Skeletal muscle tissue (tissue), 4 donors: ENCODE measurements around the gene FOXF2. TPM values are rescaled to one million over a fixed set of nuclear protein-coding genes. Genes with fewer than 3 reads are reported as not detected.

Experiments used
- H3K27ac ChIP-seq: one replicate; pipeline ENCODE4 v1.7.0; 2013; ENCODE audit warnings: mild to moderate bottlenecking, low read depth, low read length, inconsistent platforms
- H3K27me3 ChIP-seq, 3 donors: one replicate each; pipeline ENCODE4 v1.7.0; 2013; ENCODE audit warnings: low read length in 3 of 3; ENCODE audit not compliant: control insufficient read depth in 3 of 3, insufficient read depth in 3 of 3
- H3K36me3 ChIP-seq, 3 donors: one replicate each; pipeline ENCODE4 v1.7.0; 2013; ENCODE audit warnings: low read length in 3 of 3; ENCODE audit not compliant: control insufficient read depth in 3 of 3, insufficient read depth in 3 of 3
- H3K4me1 ChIP-seq, 3 donors: one replicate each; pipeline ENCODE4 v1.7.0; 2013; ENCODE audit warnings: low read length in 3 of 3, mild to moderate bottlenecking in 3 of 3; ENCODE audit not compliant: control insufficient read depth in 3 of 3, insufficient read depth in 3 of 3
- H3K4me3 ChIP-seq, 3 donors: one replicate each; pipeline ENCODE4 v1.7.0; 2013; ENCODE audit warnings: low read length in 3 of 3
- H3K9ac ChIP-seq, 3 donors: one replicate each; pipeline ENCODE4 v1.7.0; 2013; ENCODE audit warnings: low read length in 3 of 3, mild to moderate bottlenecking in 3 of 3, moderate library complexity in 2 of 3, low read depth in 1 of 3
- H3K9me3 ChIP-seq, 3 donors: one replicate each; pipeline ENCODE4 v1.7.0; 2013; ENCODE audit warnings: low read length in 3 of 3; ENCODE audit not compliant: control insufficient read depth in 3 of 3
- total RNA-seq: library from RNA; depleted of rRNA; stranded (reverse); fragments of >200 nt; gene quantifications from one replicate; pipeline ENCODE4 v1.2.3, GENCODE V29; 2014
- donor health status: Osteomylitis.

FOXF2 gene
- total RNA-seq, 1 donor from 2014 or later = 0.52 TPM

DNA sequence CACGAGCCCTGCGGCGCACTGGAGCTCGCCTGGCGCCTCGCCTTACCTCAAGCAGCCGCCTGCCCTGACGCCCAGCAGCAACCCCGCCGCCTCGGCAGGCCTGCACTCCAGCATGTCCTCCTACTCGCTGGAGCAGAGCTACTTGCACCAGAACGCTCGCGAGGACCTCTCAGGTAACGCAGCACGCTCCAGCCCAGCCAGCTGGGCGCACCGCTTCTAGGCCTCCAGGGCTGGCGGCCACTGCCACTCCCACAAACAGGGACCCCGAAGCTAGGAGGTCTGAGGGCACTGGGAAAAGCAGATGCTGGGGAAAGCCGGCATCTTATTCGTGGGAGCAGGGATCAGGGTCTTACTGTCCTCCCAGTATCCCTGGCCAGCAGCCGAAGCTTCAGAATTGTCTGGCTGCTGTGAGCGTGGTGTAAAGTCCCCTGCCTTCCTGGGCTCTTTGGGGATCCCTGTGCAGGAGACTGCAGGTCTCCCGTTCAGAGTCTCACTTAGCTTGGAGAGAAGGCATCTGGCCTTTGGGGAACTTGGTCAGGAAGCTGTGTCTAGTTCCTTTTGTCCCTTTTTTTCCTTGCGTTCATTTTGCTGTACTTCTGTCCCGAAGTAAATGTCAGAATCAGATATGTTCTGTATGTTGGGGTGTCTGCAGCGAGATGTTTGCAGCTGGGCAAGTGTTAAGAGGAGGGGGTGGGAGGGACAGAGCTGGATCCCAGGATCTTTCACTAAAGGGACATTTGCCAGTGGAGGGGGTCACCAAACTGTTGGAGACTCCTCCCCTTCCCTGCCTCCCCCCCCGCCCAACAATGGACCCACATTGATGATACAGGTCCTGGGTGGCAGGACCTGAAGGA is 1.8 kb downstream of the FOXF2 start:
- Histone ChIP-seq H3K4me3 (peak overlapping the region in 2 of 3 donors; percentile 40 to 49), H3K9ac (no peak overlapping the region), H3K27me3 (peaks cover 83 to 89% (median 85%) of the 10 kb centered on the region in 3 donors), H3K9me3 (no peaks in the 10 kb centered on the region), H3K36me3 (no peaks in the 10 kb centered on the region), H3K27ac (no peak overlapping the region), H3K4me1 (peaks cover 6 to 22% (median 8%) of the 10 kb centered on the region in 3 donors)

- Histone ChIP-seq H3K4me3 (no peak overlapping the region), H3K36me3 (no peaks in the 10 kb centered on the region), H3K4me1 (peaks cover 6 to 22% (median 8%) of the 10 kb centered on the region in 3 donors), H3K9me3 (no peaks in the 10 kb centered on the region), H3K9ac (no peak overlapping the region), H3K27me3 (peaks cover 82 to 88% (median 83%) of the 10 kb centered on the region in 3 donors), H3K27ac (no peak overlapping the region)
Observed at GRCh38 chr6:1391800-1392309, 2.5 kb downstream of the FOXF2 start.

DNA sequence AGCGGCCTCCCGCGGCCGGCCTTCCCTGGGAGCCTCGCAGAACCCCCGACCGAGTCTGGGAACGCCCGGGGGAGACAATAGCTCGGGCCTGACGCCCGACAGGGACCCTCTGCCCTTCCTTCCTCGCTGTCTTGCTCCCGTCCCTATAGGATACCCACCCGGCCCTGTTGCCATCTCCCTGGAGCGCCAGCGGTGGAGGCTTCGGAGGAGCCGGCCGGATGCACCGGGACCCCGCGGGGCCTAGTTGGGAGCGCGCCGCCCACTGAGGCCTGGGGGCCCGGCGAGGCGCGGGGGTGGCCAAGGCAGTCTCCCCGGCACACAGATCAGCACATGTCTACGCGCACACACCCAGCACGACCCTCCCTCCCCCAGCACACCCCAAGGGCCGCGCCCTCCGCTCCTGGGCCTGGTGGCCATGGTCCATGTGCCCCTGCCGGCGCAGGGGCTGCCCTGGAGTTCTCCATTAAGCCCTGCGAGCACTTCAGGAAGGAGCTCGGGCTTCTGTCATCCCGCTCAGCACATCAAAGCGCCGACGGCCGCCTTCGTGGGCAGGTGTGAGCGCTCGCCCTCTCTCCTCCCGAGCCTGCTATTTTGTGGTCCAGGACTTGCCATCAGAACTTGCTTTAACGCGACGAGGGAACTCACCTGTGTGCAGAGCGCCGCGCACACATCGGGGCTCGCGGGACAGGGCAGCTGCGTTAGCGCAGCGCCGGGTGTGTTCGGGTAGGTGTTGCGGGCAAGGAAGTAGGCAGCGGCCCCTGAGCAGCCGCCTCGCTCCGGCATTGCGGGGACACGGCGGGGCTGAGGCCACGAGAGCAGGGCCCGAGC is 3.7 kb downstream of the FOXF2 start:
- H3K4me3 ChIP-seq = peak overlapping the region in 2 of 3 donors; percentile 19 to 60
- H3K36me3 ChIP-seq = no peaks in the 10 kb centered on the region
- H3K27me3 ChIP-seq = peaks cover 73 to 86% (median 78%) of the 10 kb centered on the region in 3 donors
- no peak overlapping the region for H3K27ac ChIP-seq
- no peaks in the 10 kb centered on the region for H3K9me3 ChIP-seq
- H3K9ac ChIP-seq = peak overlapping the region in 2 of 3 donors; percentile 6 to 54
- H3K4me1 ChIP-seq = peaks cover 6 to 22% (median 8%) of the 10 kb centered on the region in 3 donors

GRCh38 chr6:1393641-1394283 is 4.4 kb downstream of the FOXF2 start:
- Histone ChIP-seq H3K27me3 (peaks cover 66 to 84% (median 71%) of the 10 kb centered on the region in 3 donors), H3K36me3 (no peaks in the 10 kb centered on the region), H3K27ac (no peak overlapping the region), H3K9me3 (no peaks in the 10 kb centered on the region), H3K4me1 (peaks cover 6 to 22% (median 8%) of the 10 kb centered on the region in 3 donors), H3K9ac (peak overlapping the region in 2 of 3 donors; percentile 6 to 54), H3K4me3 (peak overlapping the region in 2 of 3 donors; percentile 19 to 60)

DNA sequence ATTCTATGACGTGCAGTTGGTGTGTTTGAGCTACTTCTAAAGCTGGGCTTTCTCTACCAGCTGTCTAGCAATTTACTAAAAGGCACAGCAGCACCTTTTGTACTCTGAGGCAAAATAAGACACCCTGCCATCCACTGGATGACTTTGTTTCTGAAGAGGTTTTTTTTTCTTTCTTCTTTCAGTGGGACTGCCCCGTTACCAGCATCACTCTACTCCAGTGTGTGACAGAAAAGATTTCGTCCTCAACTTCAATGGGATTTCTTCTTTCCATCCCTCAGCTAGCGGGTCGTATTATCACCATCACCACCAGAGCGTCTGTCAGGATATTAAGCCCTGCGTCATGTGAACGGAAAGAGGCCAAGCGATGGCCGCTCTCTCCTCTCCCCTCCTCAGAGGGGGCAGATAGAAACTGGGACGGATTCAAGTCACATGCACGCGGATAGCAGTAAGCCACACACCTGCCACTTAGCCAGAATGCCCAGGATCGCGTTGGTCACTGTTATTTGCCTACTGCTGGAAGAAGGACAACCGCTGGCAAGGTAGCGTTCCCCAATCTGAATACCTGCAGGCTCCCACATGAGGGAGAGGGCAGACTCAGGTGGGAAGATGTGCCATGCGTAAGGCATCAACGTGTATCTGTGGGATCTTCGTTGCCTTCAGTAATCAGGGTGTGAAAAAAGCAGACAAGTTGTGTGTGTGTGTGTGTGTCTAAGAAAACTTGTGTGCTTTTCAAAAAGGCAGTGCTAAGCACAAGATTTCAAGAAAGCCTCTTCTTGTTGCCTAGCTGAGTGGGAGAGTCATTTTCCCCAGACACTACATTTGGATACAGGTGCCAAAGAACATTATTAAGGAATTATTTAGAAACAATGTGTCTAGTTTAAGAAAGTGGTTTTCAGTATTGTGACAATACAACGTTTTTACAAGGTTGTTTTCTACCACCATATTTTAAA is 5.4 kb downstream of the FOXF2 start:
- Histone ChIP-seq H3K9me3 (no peaks in the 10 kb centered on the region), H3K9ac (no peak overlapping the region), H3K4me1 (peaks cover 6 to 18% (median 8%) of the 10 kb centered on the region in 3 donors), H3K4me3 (no peak overlapping the region), H3K36me3 (no peaks in the 10 kb centered on the region), H3K27ac (no peak overlapping the region), H3K27me3 (peaks cover 64 to 84% (median 67%) of the 10 kb centered on the region in 3 donors)

DNA sequence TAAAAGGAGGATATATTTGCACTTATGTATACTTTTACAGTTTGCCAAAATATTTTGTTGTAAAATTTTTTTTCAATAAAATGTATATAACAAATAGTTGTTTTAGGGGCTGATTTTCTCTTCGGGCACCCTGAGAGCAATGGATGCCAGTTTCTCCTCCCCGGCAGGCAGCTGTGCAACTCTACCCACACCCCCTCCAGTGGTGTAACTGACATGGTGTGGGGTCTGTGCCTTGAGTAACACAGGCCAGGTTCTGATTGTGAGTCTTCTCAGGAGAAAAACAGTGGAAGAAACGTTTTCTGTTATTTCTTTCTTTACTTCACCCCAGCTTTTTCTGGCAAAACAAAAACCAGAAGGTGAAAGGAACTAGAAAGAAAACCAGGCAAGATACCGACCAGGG is 6.1 kb downstream of the FOXF2 start:
- no peaks in the 10 kb centered on the region for H3K36me3 ChIP-seq
- no peak overlapping the region for H3K4me3 ChIP-seq
- H3K27ac ChIP-seq = no peak overlapping the region
- peaks cover 3 to 13% (median 8%) of the 10 kb centered on the region in 3 donors for H3K4me1 ChIP-seq
- H3K9me3 ChIP-seq = no peaks in the 10 kb centered on the region
- no peak overlapping the region for H3K9ac ChIP-seq
- H3K27me3 ChIP-seq = peaks cover 67 to 86% (median 68%) of the 10 kb centered on the region in 3 donors

DNA sequence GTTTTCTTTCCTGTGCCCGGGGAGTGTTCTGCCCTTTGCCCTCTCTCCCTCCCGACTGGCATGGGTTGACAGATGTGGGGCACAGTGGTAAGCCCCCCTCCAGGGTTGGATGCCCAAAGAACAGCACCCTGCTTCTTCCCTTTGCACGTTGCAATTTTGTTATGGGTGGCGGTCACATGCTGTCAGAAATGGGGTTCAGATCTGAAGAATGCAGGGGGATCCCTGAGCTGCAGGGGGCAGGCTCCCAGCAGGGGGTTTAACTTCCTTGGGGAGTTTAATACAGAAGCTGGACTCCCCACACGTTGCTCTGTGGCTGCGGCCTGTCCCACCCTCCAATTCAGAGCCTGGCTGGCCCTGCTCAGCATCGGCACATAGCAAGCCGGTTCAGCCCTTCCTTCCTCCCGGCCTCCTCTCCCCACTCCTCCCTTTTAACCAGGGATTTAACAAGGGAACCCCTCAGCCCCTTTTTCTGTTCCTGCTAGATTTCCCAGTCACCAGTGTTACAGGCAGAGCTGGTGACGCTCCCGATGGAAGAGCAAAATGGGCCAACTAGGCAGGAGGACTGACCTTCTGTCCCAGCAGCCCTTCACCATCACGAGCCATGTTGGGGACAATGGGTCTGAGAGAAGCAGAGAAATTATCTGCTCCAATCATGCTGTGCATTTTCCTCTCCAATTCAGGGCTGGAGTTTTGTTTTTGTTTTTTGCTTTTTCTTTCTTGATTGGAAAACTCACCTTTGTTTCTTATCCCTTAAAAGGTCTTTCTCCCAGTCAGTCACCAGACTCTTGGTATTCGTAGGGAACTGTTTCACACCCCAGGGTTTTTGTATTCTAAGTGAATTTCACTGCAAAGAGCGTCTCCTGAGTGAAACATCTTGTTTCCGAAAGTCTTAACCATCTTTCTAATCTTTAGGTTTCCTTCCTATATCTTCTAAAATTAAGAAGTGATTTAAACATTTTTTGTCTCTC is 6.8 kb downstream of the FOXF2 start:
- peaks cover 66 to 85% (median 66%) of the 10 kb centered on the region in 3 donors for H3K27me3 ChIP-seq
- no peak overlapping the region for H3K4me3 ChIP-seq
- no peaks in the 10 kb centered on the region for H3K9me3 ChIP-seq
- H3K4me1 ChIP-seq = peaks cover under 1 to 7% (median 4%) of the 10 kb centered on the region in 3 donors
- H3K27ac ChIP-seq = no peak overlapping the region
- H3K9ac ChIP-seq = no peak overlapping the region
- no peaks in the 10 kb centered on the region for H3K36me3 ChIP-seq
